ENCODE results near the gene CHPT1. TPM values are rescaled to one million over a fixed set of nuclear protein-coding genes. Genes with fewer than 3 reads are reported as not detected.

Gene CHPT1
- total and polyA plus RNA-seq, 2 experiments from 2014 or later: 22.2 to 23.0 TPM

- H3K4me1 ChIP-seq (ENCODE audit: insufficient read depth): no peaks in the 10 kb centered on the region; the same call in 1 of the 2 replicates
- TF ChIP-seq EZH2phosphoT487 (IDR thresholded peaks at IDR 0.05; ENCODE audit: unreplicated experiment) (no peak), NANOG (IDR thresholded peaks at IDR 0.05; ENCODE audit: borderline replicate concordance) (no peak), JUNB (IDR thresholded peaks at IDR 0.05; ENCODE audit: unreplicated experiment) (no peak), CREB1 (CRISPR knock-in tag; IDR thresholded peaks at IDR 0.05; ENCODE audit: low read depth) (no peak), POLR2AphosphoS5 (IDR thresholded peaks at IDR 0.05; ENCODE audit: low read depth) (no peak), ZNF114 (CRISPR knock-in tag; IDR thresholded peaks at IDR 0.05) (no peak), ETS1 (IDR thresholded peaks at IDR 0.05) (no peak), ZNF331 (CRISPR knock-in tag; IDR thresholded peaks at IDR 0.05; ENCODE audit: low read depth) (no peak), STAT1 (IDR thresholded peaks at IDR 0.05; ENCODE audit: unreplicated experiment) (no peak), REST (IDR thresholded peaks at IDR 0.05; ENCODE audit: unreplicated experiment) (no peak), EZH2 (IDR thresholded peaks at IDR 0.05; ENCODE audit: low read depth, unreplicated experiment) (no peak)
- TF ChIP-seq, protein P1, sequence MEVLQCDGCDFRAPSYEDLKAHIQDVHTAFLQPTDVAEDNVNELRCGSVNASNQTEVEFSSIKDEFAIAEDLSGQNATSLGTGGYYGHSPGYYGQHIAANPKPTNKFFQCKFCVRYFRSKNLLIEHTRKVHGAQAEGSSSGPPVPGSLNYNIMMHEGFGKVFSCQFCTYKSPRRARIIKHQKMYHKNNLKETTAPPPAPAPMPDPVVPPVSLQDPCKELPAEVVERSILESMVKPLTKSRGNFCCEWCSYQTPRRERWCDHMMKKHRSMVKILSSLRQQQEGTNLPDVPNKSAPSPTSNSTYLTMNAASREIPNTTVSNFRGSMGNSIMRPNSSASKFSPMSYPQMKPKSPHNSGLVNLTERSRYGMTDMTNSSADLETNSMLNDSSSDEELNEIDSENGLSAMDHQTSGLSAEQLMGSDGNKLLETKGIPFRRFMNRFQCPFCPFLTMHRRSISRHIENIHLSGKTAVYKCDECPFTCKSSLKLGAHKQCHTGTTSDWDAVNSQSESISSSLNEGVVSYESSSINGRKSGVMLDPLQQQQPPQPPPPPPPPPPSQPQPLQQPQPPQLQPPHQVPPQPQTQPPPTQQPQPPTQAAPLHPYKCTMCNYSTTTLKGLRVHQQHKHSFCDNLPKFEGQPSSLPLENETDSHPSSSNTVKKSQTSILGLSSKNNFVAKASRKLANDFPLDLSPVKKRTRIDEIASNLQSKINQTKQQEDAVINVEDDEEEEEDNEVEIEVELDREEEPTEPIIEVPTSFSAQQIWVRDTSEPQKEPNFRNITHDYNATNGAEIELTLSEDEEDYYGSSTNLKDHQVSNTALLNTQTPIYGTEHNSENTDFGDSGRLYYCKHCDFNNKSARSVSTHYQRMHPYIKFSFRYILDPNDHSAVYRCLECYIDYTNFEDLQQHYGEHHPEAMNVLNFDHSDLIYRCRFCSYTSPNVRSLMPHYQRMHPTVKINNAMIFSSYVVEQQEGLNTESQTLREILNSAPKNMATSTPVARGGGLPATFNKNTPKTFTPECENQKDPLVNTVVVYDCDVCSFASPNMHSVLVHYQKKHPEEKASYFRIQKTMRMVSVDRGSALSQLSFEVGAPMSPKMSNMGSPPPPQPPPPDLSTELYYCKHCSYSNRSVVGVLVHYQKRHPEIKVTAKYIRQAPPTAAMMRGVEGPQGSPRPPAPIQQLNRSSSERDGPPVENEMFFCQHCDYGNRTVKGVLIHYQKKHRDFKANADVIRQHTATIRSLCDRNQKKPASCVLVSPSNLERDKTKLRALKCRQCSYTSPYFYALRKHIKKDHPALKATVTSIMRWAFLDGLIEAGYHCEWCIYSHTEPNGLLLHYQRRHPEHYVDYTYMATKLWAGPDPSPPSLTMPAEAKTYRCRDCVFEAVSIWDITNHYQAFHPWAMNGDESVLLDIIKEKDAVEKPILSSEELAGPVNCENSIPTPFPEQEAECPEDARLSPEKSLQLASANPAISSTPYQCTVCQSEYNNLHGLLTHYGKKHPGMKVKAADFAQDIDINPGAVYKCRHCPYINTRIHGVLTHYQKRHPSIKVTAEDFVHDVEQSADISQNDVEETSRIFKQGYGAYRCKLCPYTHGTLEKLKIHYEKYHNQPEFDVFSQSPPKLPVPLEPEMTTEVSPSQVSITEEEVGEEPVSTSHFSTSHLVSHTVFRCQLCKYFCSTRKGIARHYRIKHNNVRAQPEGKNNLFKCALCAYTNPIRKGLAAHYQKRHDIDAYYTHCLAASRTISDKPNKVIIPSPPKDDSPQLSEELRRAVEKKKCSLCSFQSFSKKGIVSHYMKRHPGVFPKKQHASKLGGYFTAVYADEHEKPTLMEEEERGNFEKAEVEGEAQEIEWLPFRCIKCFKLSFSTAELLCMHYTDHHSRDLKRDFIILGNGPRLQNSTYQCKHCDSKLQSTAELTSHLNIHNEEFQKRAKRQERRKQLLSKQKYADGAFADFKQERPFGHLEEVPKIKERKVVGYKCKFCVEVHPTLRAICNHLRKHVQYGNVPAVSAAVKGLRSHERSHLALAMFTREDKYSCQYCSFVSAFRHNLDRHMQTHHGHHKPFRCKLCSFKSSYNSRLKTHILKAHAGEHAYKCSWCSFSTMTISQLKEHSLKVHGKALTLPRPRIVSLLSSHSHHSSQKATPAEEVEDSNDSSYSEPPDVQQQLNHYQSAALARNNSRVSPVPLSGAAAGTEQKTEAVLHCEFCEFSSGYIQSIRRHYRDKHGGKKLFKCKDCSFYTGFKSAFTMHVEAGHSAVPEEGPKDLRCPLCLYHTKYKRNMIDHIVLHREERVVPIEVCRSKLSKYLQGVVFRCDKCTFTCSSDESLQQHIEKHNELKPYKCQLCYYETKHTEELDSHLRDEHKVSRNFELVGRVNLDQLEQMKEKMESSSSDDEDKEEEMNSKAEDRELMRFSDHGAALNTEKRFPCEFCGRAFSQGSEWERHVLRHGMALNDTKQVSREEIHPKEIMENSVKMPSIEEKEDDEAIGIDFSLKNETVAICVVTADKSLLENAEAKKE (CRISPR knock-in tag; IDR thresholded peaks at IDR 0.05): no peak
- TF ChIP-seq, protein P2, sequence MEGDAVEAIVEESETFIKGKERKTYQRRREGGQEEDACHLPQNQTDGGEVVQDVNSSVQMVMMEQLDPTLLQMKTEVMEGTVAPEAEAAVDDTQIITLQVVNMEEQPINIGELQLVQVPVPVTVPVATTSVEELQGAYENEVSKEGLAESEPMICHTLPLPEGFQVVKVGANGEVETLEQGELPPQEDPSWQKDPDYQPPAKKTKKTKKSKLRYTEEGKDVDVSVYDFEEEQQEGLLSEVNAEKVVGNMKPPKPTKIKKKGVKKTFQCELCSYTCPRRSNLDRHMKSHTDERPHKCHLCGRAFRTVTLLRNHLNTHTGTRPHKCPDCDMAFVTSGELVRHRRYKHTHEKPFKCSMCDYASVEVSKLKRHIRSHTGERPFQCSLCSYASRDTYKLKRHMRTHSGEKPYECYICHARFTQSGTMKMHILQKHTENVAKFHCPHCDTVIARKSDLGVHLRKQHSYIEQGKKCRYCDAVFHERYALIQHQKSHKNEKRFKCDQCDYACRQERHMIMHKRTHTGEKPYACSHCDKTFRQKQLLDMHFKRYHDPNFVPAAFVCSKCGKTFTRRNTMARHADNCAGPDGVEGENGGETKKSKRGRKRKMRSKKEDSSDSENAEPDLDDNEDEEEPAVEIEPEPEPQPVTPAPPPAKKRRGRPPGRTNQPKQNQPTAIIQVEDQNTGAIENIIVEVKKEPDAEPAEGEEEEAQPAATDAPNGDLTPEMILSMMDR (conservative IDR thresholded peaks at IDR 0.05; ENCODE audit: low read depth in 2 of 2): no peak
- H3F3A ChIP-seq (replicated peaks; ENCODE audit: low read depth): no peaks in the 10 kb centered on the region
- no peaks in the 10 kb centered on the region for H3K9me2 ChIP-seq (ENCODE audit: insufficient read depth)
- H3K27me3 Mint-ChIP-seq (ENCODE audit: insufficient read depth, low read depth, poor library complexity): no peaks in the 10 kb centered on the region
- H3K36me3 ChIP-seq (ENCODE audit: insufficient read depth): no peaks in the 10 kb centered on the region
- H3K4me3 ChIP-seq: no peak overlapping the region
- H3K36me3 Mint-ChIP-seq (ENCODE audit: low read depth): no peaks in the 10 kb centered on the region
- no peaks in the 10 kb centered on the region for H4K20me1 ChIP-seq (replicated peaks; ENCODE audit: insufficient read depth)
- H2AFZ ChIP-seq: peak overlapping the region; percentile 83; the same call in 1 of the 2 replicates
- peaks cover 5% of the 10 kb centered on the region; the same call in 2 of the 3 replicates for H3K4me1 Mint-ChIP-seq
- no peaks in the 10 kb centered on the region for H3K79me2 ChIP-seq (replicated peaks; ENCODE audit: insufficient read depth)
- H3K27ac Mint-ChIP-seq: no peak overlapping the region
- no peaks in the 10 kb centered on the region for H3K27me3 ChIP-seq (ENCODE audit: insufficient read depth)
- H3K4me3 Mint-ChIP-seq: no peak overlapping the region
- no peak overlapping the region for H3K27ac ChIP-seq (ENCODE audit: low read depth)
- no peaks in the 10 kb centered on the region for H3K9me3 Mint-ChIP-seq
- ATAC-seq: no peak
- no peak overlapping the region for H3K4me2 ChIP-seq
- DNase-seq (ENCODE audit: low spot score): no peak
Measured at GRCh38 chr12:101671833-101672232, 25.6 kb upstream of the CHPT1 start.
